Daoy (cell line): ENCODE results near the gene RERGL. TPM values are rescaled to one million over a fixed set of nuclear protein-coding genes. Genes with fewer than 3 reads are reported as not detected.

Experiments used
- total RNA-seq: library from RNA; depleted of rRNA; stranded (reverse); fragments of >200 nt; shearing (Covaris generic); gene quantifications from 2 replicates; pipeline ENCODE4 v1.2.3, GENCODE V29; 2014; rRNA removed

Gene RERGL
- total RNA-seq, 1 experiment from 2014 or later: not detected

Other genes with a start within 250 kb of the RERGL start
- gene PIK3C2G, start 171.3 kb upstream of the RERGL start, total RNA-seq: not detected in 2 replicates